GM21528 (cell line): Measurements from ENCODE around the gene COX6B1.
A peak's percentile ranks its signal among the peaks of the same experiment; 100 is the strongest.
"Not testable (repeated sequence)": the region's sequence is repeated elsewhere in the genome, so short reads cannot be mapped to it uniquely, and the experiment has no call there.

ENCODE experiments used
- ATAC-seq: cut with Tn5 transposase; IDR thresholded peaks from one replicate; pipeline ENCODE4 v1.9.1; 2021; ENCODE audit warnings: mild to moderate bottlenecking, moderate library complexity; ENCODE audit not compliant: unreplicated experiment, low FRiP score

Gene COX6B1, protein sequence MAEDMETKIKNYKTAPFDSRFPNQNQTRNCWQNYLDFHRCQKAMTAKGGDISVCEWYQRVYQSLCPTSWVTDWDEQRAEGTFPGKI

DNA sequence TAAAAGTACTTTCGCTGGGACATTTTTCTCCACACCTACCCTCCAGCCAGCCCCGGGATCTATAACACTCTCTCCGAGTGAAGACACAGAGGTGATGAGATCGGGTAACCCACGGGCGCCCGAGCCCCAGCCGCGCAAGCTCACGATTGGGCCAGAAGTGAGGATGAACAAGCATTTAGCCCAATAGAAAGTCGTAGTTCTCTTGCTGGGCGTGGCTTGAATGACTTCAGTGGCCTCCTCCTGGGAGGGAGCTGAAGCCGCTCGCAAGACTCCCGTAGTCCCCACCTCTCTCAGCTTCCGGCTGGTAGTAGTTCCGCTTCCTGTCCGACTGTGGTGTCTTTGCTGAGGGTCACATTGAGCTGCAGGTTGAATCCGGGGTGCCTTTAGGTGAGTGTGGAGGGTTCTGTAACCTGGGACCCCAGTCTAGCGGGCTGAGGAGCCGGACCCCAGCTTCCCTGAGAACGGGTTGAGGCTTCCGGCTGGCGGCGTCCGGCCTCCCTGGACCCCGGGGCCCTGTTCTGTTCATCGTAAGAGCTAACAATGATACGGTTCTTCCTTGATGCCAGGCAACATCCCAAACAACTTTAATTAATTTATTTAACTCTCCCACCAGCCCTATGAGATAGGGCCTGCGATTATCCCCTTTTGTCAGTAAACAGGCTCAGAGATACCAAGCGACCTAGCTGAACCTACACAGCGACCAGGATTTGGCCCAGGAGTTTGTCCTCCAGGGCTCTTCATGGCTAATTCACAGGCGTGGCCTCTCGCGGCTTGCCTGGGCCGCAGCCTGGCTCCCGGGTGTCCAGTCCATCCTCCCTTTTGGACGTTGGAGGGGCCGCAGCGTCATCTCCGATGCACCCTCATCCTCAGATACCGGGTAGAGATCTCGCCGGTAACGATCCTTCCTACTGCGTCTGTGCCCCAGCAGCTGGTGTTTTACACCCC is at the start of gene COX6B1:
COX6B1 (plus strand) TSS at position 307 of the 945 bp plus-strand sequence. CDS start 2,921 bp downstream, outside the sequence.
- ATAC-seq = peak; percentile 48

DNA sequence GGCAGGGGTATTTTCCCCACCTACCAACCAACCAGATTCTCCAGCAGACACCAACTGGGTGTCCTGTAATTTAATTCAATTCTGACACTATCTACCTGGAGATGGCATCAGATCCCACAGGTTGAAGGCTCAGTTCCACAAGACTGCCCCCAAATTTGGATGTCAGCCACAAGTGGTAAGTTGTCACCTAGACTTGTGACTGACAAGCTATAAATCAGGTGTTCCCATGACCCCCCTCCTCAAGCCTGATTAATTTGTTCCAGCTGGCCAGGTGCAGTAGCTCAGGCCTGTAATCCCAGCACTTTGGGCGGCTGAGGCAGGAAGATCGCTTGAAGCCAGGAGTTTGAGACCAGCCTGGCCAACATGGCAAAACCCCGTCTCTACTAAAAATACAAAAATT is 46.2 kb upstream of the COX6B1 start:
- ATAC-seq = no peak

DNA sequence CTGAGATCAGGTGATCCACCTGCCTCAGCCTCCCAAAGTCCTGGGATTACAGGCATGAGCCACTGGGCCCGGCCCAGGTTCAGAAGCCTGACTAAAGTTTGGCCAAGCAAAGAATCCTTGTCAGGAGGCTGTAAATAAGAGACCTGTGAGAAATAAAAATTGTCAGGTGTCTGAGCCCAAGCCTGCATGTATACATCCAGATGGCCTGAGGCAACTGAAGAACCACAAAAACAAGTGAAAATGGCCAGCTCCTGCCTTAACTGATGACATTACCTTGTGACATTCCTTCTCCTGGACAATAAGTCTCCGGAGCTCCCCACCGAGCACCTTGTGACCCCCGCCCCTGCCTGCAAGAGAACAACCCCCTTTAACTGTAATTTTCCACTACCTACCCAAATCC is 43.7 kb upstream of the COX6B1 start:
- not testable (repeated sequence) for ATAC-seq

DNA sequence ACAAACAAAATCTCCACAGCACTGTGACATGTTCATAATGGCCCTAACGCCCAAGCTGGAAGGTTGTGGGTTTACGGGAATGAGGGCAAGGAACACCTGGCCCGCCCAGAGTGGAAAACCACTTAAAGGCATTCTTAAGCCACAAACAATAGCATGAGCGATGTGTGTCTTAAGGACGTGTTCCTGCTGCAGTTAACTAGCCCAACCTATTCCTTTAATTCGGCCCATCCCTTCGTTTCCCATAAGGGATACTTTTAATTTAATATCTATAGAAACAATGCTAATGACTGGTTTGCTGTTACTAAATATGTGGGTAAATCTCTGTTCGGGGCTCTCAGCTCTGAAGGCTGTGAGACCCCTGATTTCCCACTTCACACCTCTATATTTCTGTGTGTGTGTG is 41.0 kb upstream of the COX6B1 start:
- not testable (repeated sequence) for ATAC-seq

DNA sequence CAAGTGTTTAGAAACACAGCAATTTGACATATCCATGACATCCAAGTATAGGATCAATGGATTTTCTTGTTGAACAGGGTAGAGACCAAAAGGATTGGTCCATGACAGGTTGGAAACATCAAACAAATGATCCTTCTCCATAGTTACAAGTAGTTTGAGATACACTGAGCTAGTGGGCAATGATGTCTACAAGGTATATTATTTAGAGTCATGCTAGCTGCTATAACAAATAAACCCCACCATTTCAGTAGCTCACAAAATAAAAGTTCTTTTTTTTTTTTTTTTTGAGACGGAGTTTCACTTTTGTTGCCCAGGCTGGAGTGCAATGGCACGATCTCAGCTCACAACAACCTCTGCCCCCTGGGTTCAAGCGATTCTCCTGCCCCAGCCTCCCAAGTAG is 40.5 kb upstream of the COX6B1 start:
- ATAC-seq = no peak

DNA sequence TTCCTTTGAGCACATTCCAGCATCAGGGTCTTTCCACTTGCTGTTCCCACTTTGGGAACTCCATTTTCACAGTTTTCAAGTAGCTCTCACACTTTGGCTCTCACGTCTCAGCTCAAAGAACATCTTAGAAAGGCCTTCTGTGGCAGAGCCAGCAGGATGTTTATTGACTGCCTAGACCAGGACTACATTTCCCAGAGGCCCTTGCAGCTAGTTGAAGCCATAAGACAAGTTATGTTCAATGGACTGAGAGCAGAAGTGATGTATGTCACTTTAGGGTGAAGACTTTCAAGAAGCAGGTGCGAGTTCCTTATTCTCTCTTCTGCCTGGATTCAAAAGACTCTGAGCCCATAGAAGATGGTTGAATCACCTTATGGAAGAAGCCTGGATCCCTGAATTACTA is 39.9 kb upstream of the COX6B1 start:
- ATAC-seq = no peak

DNA sequence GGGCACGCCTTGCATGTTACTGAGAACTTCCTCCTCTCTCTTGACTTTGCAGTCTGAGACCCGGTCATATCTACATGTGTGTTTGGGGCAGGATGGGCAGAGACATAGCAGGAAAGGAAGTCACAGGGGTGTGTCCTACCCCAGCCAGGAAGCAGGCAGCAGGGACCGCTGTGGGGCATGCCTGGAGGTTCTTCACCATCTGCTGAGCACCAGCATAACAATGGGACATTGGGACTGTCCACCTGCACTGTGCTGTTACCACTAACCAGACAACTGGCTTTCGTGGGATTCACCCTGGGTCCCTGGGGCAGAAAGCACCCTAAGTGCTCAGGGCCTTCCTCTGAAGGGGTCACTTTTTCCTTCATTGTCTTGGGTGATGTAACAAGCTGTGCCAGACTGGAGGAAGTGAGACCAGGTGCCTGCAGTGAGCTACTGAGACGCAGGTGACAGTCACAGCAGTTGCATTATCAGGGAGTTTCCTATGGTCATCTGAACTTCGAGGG is 38.2 kb upstream of the COX6B1 start:
- no peak for ATAC-seq

DNA sequence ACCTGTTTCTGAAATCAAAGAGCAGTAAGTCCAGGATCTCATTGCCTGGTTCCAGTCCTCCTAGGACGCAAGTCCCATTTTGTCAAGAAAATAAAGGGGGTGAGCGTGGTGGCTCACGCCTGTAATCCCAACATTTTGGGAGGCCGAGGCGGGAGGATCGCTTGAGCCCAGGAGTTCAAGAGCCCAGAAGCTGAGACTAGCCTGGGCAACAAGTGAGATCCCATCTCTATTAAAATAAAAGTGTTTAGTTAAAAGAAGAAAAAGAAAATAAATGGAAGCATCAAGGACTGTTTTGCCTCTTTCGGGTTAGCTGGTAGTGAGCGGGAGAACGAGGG is 35.9 kb upstream of the COX6B1 start:
- ATAC-seq = no peak

DNA sequence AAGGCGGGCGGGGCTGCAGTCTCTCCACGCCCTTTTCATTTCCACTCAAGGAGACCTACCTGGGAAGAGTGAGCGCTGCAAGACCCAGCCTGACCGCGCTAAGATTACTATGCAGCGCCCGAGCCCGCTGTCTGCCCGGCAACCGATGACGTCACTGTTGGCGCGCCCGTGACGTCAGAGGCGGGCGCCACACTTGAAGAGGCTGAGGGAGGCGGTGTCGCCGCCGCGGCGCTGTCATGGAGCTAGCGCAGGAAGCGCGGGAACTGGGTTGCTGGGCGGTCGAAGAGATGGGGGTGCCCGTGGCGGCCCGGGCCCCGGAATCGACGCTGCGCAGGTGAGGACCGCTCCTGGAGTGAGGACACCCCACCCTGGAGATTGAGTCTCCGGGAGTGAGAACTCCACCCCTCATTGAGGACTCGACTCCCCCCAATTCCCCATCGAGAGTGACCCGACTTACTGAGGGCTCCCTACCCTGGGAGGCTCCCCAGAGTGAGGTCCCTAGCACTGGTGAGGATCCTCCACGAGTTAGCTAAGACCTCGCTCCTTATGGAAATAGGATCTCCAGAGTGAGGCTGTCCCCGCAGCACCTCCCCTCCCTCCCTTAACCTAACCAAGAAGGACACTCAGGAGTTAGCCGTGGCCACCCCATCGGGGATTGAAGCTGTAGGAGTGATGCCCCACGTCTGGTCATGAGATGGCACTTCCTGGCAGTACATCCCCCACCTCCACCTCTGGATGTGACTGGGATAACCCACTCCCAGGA is 35.4 kb upstream of the COX6B1 start, which contains the start of gene HAUS5:
HAUS5 (plus strand) TSS at position 177 of the 763 bp plus-strand sequence; CDS start at position 237, 60 bp downstream.
- ATAC-seq = peak; percentile 72

DNA sequence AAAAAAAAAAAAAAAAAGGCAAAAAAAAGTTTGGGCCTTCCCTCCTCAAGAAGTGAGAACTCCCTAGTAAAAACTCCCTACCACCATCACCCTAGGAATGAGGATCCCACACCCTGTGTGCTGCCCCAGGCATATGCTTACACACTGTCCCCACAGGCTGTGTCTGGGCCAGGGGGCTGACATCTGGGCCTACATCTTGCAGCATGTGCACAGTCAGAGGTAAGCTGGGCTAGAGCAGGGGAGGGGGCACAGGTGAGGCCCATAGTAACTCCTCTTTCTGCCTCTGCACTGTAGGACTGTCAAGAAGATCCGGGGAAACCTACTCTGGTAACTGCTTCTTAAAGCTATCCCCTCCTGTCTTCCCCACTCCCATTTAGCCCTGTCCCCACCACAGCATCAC is 34.5 kb upstream of the COX6B1 start:
- ATAC-seq = no peak

DNA sequence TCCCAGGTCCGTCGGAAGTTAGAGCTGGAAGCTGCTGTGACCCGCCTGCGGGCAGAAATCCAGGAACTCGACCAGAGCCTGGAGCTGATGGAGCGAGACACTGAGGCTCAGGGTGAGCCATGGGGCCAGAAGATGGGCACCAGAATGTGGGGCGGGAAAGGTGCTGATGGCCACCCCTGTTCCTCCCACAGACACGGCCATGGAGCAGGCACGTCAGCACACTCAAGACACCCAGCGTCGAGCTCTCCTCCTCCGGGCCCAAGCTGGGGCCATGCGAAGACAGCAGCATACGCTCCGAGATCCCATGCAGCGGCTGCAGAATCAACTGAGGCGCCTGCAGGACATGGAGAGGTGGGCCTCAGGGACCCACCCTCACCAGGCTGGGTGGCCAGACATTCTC is 33.1 kb upstream of the COX6B1 start:
- ATAC-seq = no peak

DNA sequence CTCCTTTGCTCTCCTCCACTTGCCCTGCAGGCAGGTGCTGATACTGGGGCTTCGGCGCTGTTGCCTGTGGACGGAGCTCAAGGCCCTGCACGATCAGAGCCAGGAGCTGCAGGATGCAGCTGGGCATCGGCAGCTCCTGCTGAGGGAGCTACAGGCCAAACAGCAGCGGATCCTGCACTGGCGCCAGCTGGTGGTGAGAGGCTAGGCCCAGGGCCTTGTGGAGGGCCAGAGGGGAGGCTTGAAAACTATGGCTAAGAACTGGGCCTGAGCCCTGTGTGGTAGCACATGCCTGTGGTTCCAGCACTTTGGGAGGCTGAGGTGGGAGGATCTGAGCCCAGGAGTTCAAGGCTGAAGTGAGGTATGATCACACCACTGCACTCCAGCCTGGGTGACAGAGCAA is 29.3 kb upstream of the COX6B1 start:
- ATAC-seq = no peak

DNA sequence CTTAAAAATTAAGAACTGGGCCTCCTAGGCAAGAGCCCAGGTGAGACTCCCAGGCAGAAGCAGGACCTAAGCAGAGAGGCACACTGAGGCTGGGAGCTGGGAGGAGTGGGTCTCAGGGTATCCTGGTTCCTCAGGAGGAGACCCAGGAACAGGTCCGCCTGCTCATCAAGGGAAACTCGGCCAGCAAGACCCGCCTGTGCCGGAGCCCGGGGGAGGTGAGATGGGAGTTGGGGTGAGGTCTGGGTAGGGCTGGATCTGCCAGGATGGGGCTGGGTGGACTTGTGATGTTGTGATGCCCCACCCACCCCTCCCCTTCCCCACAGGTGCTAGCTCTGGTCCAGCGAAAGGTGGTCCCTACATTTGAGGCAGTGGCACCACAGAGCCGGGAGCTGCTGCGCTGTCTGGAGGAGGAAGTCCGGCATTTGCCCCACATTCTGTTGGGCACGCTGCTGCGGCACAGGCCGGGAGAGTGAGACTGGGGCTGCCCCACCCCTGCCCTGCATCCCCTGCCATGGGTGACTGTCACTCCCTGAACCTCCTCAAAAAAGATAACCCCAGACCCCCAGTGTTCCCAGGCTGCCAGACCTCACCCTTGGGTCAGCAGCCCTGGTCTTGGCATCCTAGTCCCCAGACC is 28.7 kb upstream of the COX6B1 start:
- no peak for ATAC-seq

DNA sequence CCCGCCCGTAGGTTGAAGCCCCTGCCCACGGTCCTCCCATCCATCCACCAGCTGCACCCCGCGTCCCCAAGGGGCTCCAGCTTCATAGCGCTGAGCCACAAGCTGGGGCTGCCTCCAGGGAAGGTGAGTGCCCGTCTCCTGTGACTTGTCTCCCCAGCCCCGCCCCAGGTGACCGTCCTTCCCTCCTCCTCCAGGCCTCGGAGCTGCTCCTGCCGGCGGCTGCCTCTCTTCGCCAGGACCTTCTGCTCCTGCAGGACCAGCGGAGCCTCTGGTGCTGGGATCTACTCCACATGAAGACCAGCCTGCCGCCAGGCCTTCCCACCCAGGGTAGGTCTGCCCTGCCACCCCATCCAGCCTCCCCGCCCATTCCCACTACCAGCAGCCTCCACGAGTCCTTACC is 28.1 kb upstream of the COX6B1 start:
- no peak for ATAC-seq

DNA sequence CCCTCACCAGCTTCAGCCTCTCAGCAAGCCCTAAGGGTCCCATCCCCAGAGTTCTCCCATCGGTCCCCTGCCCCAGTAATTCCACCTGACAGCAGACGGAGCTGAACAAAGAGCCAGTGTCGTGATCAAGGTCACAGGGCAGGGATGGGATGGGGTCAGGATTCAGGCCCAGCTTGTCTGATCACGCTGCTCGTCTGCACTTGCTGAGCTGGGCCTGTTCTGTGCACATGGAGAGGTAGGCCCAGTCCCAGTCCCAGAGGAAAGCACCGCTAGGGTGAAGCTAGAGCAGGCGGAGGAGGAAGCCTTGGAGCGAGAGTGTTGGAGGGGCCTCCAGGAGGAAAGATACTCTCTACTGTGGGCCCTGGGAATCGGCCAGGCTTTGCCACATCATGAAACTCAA is 26.4 kb upstream of the COX6B1 start:
- ATAC-seq = no peak

DNA sequence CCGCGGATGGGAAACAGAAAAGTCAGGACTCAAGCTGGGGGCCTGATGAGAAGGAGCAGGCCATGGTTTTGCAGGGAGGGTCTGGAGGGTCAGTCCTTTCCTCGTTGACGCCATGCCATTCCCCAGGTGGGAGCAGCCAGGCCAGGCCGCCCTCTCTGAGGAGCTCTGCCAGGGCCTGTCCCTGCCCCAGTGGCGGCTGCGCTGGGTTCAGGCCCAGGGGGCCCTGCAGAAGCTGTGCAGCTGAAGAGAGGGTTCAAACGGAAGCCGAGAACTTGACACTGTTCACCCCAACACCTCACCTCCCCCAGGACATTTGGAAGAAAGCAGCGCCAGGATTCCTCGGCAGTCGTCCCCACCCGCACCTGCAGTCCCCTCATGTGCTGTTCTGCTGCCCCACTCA is 25.4 kb upstream of the COX6B1 start:
- no peak for ATAC-seq

DNA sequence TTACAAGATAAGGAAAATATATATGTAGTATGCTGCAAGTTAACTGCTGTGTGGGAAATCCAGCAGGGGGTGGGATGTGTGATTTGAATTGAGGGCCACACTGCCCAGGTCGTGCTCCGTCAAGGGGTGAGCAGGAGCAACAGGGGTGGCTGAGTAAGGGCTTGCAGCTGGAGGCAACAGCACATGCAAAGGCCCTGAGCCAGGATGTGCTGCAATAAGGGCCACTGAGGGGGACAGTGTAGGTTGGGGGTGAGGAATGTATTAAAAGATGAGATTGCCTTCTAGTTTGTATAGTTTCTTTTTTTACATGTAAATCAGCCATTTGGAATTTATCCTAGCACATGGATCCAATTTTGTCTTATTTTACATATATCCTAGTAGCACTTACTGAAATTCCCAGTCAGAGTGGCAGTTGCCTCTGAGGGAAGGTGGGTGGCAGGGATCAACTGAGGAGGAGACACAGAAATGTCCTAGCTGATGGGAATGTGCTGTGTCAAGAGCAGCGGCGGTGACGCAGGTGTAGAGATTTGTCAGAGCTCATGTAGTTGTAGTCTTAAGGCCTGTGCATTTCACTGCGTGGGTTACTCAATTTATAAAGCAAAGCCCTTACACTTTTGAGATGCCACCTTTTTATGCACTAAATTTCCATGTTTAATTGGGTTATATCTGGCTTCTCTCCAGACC is 24.7 kb upstream of the COX6B1 start:
- no peak for ATAC-seq

DNA sequence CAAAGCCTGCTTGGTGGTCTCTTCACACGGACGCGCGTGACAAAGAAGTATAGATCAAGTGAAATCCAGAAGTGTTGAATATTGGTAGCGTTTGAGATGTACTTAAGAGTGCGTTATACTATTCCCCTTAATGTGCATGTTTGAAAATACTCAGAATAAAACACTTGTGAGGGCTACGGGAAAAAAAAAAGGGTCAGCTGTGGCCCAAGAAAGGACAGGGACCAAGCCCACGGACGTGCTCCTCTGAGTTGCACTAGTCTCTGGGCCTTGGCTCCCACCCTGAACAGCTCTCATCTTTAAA is 19.9 kb upstream of the COX6B1 start:
- no peak for ATAC-seq

DNA sequence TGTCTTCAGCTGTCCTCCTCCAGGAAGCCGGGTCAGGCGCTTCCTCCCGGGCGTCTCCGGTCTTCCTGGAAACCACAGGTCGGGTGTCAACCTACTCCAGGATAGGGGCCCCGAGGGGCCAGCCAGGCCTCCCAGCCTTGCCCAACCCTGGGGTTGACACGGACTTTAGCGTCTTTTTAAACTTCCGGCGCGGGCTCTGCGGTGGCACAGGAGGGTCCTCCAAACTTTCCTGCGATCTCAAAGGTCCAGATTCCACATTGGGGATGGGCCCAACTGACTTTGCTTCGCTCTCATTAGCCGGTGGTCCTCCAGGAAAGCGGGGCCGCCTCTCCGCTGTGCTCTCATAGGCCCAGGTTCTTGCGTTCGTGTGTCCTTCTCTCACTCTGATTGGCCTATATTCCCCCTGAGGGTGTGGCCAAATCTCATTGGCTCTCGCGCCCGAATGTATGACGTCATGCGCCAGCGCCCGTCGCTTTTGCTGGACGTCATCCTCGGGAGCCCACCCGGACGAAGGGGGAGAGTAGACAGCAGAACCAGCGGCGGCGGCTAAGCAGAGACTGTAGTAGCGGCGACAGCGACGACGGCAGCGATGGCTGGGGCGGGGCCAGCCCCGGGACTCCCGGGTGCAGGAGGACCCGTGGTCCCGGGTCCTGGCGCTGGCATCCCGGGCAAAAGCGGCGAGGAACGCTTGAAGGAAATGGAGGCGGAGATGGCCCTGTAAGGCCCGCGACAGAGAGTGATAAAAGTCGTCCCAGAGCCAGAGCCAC is 19.4 kb upstream of the COX6B1 start, which contains the start of gene RBM42:
RBM42 (plus strand) TSS at position 472 of the 767 bp plus-strand sequence; CDS start at position 590, 118 bp downstream.
- ATAC-seq = peak; percentile 96

DNA sequence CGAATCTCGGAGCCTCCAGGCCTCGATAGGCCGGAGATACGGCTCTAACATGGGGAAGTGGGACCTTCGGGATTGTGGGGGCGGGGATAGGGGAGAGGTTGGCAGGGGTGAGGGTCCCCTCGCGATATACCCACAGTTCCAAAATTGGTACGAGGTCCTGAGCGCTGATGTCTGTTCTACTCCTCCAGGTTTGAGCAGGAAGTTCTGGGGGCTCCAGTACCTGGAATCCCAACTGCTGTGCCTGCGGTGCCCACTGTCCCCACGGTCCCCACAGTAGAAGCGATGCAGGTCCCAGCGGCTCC is 18.8 kb upstream of the COX6B1 start:
- peak; percentile 3 for ATAC-seq
